GM23338 (cell line): Measurements from ENCODE around the gene EPHA6.

Experiments
- CREB1 ChIP-seq: fragments of 250-450 bp; sonication (Bioruptor Pico); IDR thresholded peaks from 2 replicates; pipeline ENCODE4 v1.5.0; 2020; ENCODE audit warnings: low read depth, mild to moderate bottlenecking, moderate library complexity
- CTCF ChIP-seq, 2 experiments: fragments of 200-600 bp in 1 of 2; sonication (generic) in 1 of 2; conservative IDR thresholded peaks; 2 replicates each; pipeline versions ENCODE4 v1.5.1 to v1.6.1; 2016 to 2017; ENCODE audit warnings: antibody characterized with exemption in 2 of 2, low read depth in 2 of 2, mild to moderate bottlenecking in 2 of 2, moderate library complexity in 1 of 2
- ETS1 ChIP-seq: IDR thresholded peaks from 2 replicates; pipeline ENCODE4 v1.6.1; 2016; ENCODE audit warnings: antibody characterized with exemption
- EZH2 ChIP-seq: fragments of 200-600 bp; sonication (generic); IDR thresholded peaks from one replicate; pipeline ENCODE4 v1.8.0; 2017; ENCODE audit warnings: antibody characterized with exemption, mild to moderate bottlenecking, low read depth; ENCODE audit not compliant: unreplicated experiment
- EZH2phosphoT487 ChIP-seq: fragments of 200-600 bp; sonication (generic); IDR thresholded peaks from one replicate; pipeline ENCODE4 v1.8.1; 2018; ENCODE audit warnings: antibody characterized with exemption; ENCODE audit not compliant: unreplicated experiment
- JUNB ChIP-seq: IDR thresholded peaks from one replicate; pipeline ENCODE4 v1.6.1; 2016; ENCODE audit warnings: antibody characterized with exemption; ENCODE audit not compliant: unreplicated experiment
- NANOG ChIP-seq: IDR thresholded peaks from 2 replicates; pipeline ENCODE4 v1.6.1; 2016; ENCODE audit warnings: antibody characterized with exemption, borderline replicate concordance
- POLR2AphosphoS5 ChIP-seq: IDR thresholded peaks from 2 replicates; pipeline ENCODE4 v1.6.1; 2016; ENCODE audit warnings: antibody characterized with exemption, low read depth
- REST ChIP-seq: IDR thresholded peaks from one replicate; pipeline ENCODE4 v1.6.1; 2018; ENCODE audit warnings: antibody characterized with exemption; ENCODE audit not compliant: unreplicated experiment
- STAT1 ChIP-seq: IDR thresholded peaks from one replicate; pipeline ENCODE4 v1.6.1; 2016; ENCODE audit warnings: antibody characterized with exemption; ENCODE audit not compliant: unreplicated experiment
- ZNF114 ChIP-seq: fragments of 250-450 bp; sonication (Bioruptor Pico); IDR thresholded peaks from 2 replicates; pipeline ENCODE4 v1.5.0; 2020; ENCODE audit warnings: mild to moderate bottlenecking, moderate library complexity
- ZNF331 ChIP-seq: fragments of 250-450 bp; sonication (Bioruptor Pico); IDR thresholded peaks from 2 replicates; pipeline ENCODE4 v1.5.0; 2020; ENCODE audit warnings: low read depth, mild to moderate bottlenecking, moderate library complexity
- ZNF462 ChIP-seq: fragments of 250-450 bp; sonication (Bioruptor Pico); IDR thresholded peaks from 2 replicates; pipeline ENCODE4 v1.5.0; 2020; ENCODE audit warnings: mild to moderate bottlenecking, moderate library complexity

- no peak for TF ChIP-seq REST
- TF ChIP-seq CTCF (conservative IDR thresholded peaks at IDR 0.05; ENCODE audit: low read depth in 2 of 2): no peak
- no peak for TF ChIP-seq EZH2phosphoT487
- TF ChIP-seq EZH2: no peak
- TF ChIP-seq POLR2AphosphoS5: no peak
- TF ChIP-seq ZNF331 (CRISPR knock-in tag): no peak
- no peak for TF ChIP-seq NANOG
- TF ChIP-seq CREB1: no peak
- TF ChIP-seq ZNF462: no peak
- TF ChIP-seq ETS1: no peak
- TF ChIP-seq ZNF114 (CRISPR knock-in tag): no peak
- no peak for TF ChIP-seq STAT1
- TF ChIP-seq JUNB: no peak
These were observed 8.1 kb upstream of the EPHA6 start for GRCh38 chr3:96806341-96806740.
